Brain microvascular endothelial cell (primary cell): Measurements from ENCODE around the gene RELA.

ENCODE experiments used
- DNase-seq: peaks from one replicate; pipeline ENCODE4 v3.0.0-alpha.2; 2020
- H3K27ac ChIP-seq: fragments of 250-450 bp; sonication (Bioruptor Pico); 2 replicates; pipeline ENCODE4 v1.5.1; 2020; ENCODE audit warnings: mild to moderate bottlenecking, moderate library complexity
- H3K27me3 ChIP-seq: fragments of 250-450 bp; sonication (Bioruptor Pico); replicated peaks from 2 replicates; pipeline ENCODE4 v1.5.1; 2020; ENCODE audit warnings: mild to moderate bottlenecking
- H3K36me3 ChIP-seq: fragments of 250-450 bp; sonication (Bioruptor Pico); replicated peaks from 2 replicates; pipeline ENCODE4 v1.5.1; 2020; ENCODE audit warnings: mild to moderate bottlenecking
- H3K4me3 ChIP-seq: 2 replicates; pipeline ENCODE4 v1.5.1; 2011; ENCODE audit warnings: low read depth, mild to moderate bottlenecking, control low read depth, low read length, moderate library complexity
- in situ Hi-C: cut with HindIII; loops from 2 replicates; pipeline ENCODE4 v1.10.0; 2017; ENCODE audit warnings: low sequenced_read_pairs, low pct_ligation_motif_present
- TF ChIP-seq, protein P1 (sequence below): IDR thresholded peaks from 2 replicates; pipeline ENCODE4 v1.5.1; 2011; ENCODE audit warnings: low read depth, mild to moderate bottlenecking, moderate library complexity, low read length, control low read depth, inconsistent platforms; ENCODE audit errors: missing control alignments

The RELA gene

GRCh38 chr11:65636108-65637031, 26.3 kb downstream of the RELA start:
- in situ Hi-C loops = no loop called here
- peaks cover 38% of the 10 kb centered on the region for H3K36me3 ChIP-seq
- no peak overlapping the region for H3K27ac ChIP-seq
- no peak for DNase-seq
- no peaks in the 10 kb centered on the region for H3K27me3 ChIP-seq
- TF ChIP-seq, protein P1, sequence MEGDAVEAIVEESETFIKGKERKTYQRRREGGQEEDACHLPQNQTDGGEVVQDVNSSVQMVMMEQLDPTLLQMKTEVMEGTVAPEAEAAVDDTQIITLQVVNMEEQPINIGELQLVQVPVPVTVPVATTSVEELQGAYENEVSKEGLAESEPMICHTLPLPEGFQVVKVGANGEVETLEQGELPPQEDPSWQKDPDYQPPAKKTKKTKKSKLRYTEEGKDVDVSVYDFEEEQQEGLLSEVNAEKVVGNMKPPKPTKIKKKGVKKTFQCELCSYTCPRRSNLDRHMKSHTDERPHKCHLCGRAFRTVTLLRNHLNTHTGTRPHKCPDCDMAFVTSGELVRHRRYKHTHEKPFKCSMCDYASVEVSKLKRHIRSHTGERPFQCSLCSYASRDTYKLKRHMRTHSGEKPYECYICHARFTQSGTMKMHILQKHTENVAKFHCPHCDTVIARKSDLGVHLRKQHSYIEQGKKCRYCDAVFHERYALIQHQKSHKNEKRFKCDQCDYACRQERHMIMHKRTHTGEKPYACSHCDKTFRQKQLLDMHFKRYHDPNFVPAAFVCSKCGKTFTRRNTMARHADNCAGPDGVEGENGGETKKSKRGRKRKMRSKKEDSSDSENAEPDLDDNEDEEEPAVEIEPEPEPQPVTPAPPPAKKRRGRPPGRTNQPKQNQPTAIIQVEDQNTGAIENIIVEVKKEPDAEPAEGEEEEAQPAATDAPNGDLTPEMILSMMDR = no peak
- H3K4me3 ChIP-seq = no peak overlapping the region

GRCh38 chr11:65634905-65635731, 27.6 kb downstream of the RELA start:
- Histone ChIP-seq H3K4me3 (no peak overlapping the region), H3K27me3 (no peaks in the 10 kb centered on the region), H3K36me3 (peaks cover 47% of the 10 kb centered on the region), H3K27ac (no peak overlapping the region)
- DNase-seq = no peak
- in situ Hi-C loops = no loop called here
- TF ChIP-seq, protein P1 = no peak

GRCh38 chr11:65634440-65634839, 28.3 kb downstream of the RELA start:
- TF ChIP-seq, protein P1 = no peak
- H3K4me3 ChIP-seq = no peak overlapping the region
- H3K27ac ChIP-seq = no peak overlapping the region
- in situ Hi-C loops = no loop called here
- DNase-seq = no peak
- peaks cover 54% of the 10 kb centered on the region for H3K36me3 ChIP-seq
- H3K27me3 ChIP-seq = no peaks in the 10 kb centered on the region

- no peak for DNase-seq
- Histone ChIP-seq H3K4me3 (no peak overlapping the region), H3K27ac (no peak overlapping the region), H3K36me3 (peaks cover 58% of the 10 kb centered on the region), H3K27me3 (no peaks in the 10 kb centered on the region)
- TF ChIP-seq, protein P1 = no peak
- in situ Hi-C loops = no loop called here
These were observed 28.6 kb downstream of the RELA start for GRCh38 chr11:65634109-65634436.

DNA sequence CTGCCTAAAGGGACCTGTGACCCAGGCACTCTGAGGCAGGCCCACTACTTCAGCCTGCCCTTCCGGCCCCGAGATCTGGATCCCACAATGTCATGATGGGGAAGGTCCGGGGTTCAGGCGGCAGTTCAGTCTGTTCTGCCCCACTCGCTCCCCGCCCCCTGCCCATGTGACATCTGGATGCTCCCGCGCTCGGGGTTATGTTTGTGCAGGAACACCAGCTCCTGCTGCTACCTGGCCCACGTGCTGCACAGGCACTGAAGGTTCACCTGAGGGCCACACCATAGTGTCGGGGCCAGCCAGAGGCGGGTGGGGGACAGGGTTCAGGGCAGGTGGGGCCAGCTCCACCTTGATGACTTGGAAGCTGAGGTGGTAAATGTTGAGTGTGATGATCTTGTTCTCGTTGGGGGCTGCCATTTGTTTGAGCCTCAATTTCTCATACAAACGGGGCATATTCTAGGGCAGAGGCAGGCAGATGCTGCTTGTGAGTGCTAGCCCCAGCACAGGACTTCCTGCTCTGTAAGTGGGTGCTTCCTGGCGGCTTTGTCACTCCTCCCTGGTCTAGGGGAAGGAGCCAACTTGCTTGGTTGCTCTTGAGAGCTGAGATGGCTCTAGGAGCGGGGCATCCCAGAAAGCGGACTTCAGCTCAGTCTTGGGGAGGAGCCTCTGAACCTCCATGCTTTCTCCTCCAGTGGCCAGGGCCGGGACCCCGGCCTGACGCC, 29.2 kb downstream of the RELA start:
- TF ChIP-seq, protein P1 = no peak
- Histone ChIP-seq H3K4me3 (no peak overlapping the region), H3K27me3 (no peaks in the 10 kb centered on the region), H3K36me3 (peaks cover 62% of the 10 kb centered on the region), H3K27ac (no peak overlapping the region)
- no peak for DNase-seq
- in situ Hi-C loops = no loop called here
